DMS153 treated with DMSO at 0.1 percent for 48 hours (cell line): ENCODE data around the gene ZNF14.
"Not testable (repeated sequence)": the region's sequence is repeated elsewhere in the genome, so short reads cannot be mapped to it uniquely, and the experiment has no call there.

ENCODE experiments used
- DNase-seq: peaks from one replicate; lab custom pipeline; 2025; ENCODE audit not compliant: unreplicated experiment; lab: John Stamatoyannopoulos, UW

ZNF14 gene

GRCh38 chr19:19696386-19696785 lies 36.5 kb downstream of the ZNF14 start:
- DNase-seq, result no peak

- no peak for DNase-seq
Observed at GRCh38 chr19:19691683-19692082, 41.2 kb downstream of the ZNF14 start.

- DNase-seq, result not testable (repeated sequence)
Observed at GRCh38 chr19:19689023-19689422, 43.9 kb downstream of the ZNF14 start.

GRCh38 chr19:19687090-19687489 lies 45.8 kb downstream of the ZNF14 start:
- no peak for DNase-seq

DNA sequence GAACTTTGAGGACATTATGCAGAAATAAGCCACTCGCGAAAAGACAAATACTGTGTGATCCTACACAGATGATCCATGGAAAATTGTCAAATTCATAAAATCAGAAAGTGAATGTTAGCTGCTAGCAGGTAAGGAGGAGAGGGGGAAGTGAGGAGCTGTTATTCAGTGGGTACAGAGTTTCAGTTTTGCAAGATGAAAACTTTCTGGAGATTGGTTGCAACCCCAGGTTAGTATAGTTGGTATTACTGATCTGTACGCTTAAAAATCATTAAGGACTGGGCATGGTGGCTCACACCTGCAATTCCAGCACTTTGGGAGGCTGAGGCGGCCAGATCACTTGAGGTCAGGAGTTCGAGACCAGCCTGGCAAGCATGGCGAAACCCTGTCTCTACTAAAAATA lies 46.3 kb downstream of the ZNF14 start:
- DNase-seq, result no peak

DNA sequence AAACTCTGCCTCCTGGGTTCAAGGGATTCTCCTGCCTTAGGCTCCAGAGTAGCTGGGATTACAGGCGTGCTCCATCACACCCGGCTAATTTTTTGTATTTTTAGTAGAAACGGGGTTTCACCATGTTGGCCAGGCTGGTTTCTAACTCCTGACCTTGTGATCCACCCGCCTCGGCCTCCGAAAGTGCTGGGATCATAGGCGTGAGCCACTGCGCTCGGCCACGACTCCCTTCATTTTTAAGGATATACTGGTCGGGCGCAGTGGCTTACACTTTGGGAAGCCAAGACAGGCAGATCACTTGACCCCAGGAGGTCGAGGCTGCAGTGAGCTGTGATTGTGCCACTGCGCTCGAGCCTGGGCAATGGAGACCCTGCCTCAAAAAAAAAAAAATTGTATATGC lies 46.8 kb downstream of the ZNF14 start:
- not testable (repeated sequence) for DNase-seq

- no peak for DNase-seq
Observed at GRCh38 chr19:19679176-19680073, 53.5 kb downstream of the ZNF14 start.

GRCh38 chr19:19677579-19677978 lies 55.3 kb downstream of the ZNF14 start:
- DNase-seq, result no peak

DNA sequence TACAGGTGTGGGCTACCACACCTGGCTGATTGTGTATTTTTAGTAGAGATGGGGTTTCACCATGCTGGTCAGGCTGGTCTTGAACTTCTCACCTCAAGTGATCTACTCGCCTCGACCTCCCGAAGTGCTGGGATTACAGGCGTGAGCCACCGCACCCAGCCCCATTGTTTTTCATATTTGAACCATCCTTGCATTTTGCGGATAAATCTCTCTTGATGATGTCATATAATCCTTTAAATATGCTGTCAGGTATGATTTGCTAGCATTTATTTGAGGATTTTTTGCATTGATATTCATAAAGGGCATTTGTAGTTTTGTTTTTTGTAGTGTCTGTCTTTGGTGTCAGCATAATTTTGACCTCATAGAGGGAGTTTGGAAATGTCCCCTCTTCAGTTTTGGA lies 58.6 kb downstream of the ZNF14 start:
- no peak for DNase-seq

DNA sequence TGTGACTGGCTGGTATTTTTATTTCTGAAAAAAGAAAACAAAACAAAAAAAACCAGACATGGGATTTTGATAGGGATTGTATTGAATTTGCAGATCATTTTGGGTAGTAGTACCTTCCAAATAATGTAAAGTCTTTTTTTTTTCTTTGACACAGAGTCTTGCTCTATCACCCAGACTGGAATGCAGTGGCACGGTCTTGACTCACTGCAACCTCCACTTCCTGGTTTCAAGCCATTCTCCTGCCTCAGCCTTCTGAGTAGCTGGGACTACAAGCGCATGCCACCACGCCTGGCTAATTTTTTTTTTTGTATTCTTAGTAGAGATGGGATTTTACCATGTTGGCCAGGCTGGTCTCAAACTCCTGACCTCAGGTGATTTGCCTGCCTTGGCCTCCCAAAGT lies 60.1 kb downstream of the ZNF14 start:
- DNase-seq, result no peak

DNA sequence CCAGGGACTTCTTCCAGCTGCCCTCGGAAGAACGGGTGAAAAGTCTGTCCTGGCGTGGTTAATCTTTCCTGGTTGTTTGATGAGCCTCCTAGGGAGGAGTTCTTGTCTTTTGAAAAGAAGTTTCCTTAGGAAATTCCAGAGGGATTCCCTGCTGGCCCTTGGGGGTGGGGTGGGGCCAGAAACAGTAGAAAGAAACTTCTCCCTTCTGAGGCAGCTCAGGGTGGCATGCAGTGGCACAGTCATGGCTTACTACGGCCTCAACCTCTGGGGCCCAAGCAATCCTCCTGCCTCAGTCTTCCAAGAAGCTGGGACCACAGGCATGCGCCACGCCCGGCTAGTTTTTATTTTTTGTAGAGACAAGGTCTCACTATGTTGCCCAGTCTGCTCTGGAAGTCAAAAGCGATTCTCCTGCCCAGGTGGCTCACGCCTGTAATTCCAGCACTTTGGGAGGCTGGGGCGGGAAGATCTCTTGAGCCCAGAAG lies 62.8 kb downstream of the ZNF14 start:
- no peak for DNase-seq

DNA sequence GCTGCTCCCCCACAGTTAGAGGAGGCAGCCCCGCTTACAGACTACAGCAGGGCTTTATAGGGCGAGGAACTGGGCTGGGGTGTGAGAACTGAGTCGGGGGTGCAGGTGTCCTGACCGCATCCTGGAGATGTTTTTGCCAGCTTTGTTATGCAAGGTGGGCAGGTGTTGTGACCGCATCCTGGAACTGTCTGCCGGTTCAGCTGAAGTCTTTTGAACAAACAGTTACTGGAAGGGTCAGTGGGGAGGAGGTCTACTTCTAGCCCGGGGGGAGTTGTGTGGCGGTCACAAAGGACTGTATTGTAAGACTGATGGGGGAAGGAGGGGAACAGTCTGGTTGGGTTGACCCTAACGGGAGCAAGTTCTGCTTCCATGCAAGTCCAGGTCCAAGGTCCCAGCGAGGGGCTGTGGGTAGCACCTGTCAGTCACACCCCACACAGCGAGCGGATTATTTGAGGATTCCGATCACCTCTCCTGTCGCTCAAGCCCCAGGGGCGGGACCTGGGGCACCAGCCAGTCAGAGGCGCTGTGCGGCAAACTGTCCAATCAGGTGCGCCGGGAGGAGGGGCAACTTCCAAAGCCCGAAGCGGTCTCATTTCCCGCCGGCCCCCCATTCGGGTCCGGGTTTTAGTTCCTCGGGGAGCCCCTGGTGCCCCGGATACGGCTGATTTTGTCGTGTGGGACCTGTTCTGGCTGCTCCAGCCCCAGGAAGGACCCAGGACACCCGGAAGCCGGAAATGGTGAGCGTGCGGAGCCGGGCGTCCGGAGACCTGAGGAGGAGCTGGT lies 64.5 kb downstream of the ZNF14 start, which contains the start of gene ZNF101:
ZNF101 (plus strand) TSS at position 610 of the 783 bp plus-strand sequence; CDS start at position 735, 125 bp downstream.
- peak; percentile 77 for DNase-seq

GRCh38 chr19:19665420-19665948 lies 67.4 kb downstream of the ZNF14 start:
- DNase-seq, result not testable (repeated sequence)

GRCh38 chr19:19663256-19664120 lies 69.4 kb downstream of the ZNF14 start, which contains the start of gene ATP13A1:
Gene ATP13A1, minus strand, starts transcription at chr19:19663676. Its CDS starts 10 bp downstream, at chr19:19663666.
- DNase-seq, result peak; percentile 89

GRCh38 chr19:19662871-19663255 lies 70.0 kb downstream of the ZNF14 start:
- DNase-seq, result no peak

- DNase-seq, result no peak
Observed at GRCh38 chr19:19662344-19662743, 70.6 kb downstream of the ZNF14 start.

DNA sequence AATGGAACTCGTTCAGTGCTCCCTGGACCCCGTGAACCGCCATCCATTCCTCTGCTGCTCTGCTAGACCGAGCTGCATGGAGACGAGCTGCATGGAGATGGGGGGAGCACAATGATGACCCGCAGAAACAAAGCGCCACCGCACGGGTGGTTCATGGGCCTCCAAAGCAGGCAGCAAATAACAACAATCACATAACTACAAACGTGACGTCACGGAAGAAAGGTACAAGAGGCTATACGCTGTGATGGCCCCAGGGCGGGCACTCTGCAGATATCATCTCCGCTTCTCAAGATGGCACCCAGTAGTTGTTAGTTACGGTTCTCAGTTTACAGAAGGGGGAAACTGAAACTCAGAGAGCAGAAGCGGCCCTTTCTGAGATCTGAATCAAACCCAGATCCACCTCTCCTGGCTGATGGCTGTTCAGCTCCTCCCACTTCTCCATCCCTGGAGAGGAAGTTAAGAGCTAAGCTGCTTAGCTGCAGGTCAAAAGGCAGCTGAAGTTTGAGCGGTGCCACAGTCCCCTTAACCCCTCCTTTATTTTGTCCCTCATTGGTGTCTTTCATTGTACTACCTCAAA lies 71.1 kb downstream of the ZNF14 start:
- DNase-seq, result no peak

DNA sequence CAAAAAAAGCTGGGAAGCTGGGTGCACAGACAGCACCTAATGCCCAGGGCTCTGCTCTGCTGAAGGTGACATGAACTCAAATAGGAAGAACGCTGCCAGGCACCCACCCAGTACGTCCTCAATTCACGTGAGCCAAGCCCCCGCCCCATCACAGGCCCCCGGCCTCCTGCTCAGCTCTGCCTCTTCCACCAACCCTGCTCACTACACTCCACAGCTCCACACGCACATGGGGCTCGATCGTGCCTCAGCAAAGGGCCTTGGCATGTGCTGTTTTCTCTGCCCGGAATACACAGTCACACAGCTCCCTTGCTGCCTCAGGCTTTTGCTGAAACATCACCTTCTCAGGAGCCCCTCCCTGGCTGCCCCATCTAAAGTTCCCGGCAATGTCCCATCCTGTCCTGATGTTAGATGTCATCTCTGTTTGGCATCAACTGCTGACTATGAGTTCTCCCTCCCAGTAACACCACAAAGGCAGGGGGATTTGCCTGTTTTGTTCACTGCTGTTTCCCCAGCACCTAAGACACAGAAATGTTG lies 71.7 kb downstream of the ZNF14 start:
- DNase-seq, result no peak
